ENCODE data around the gene DISC1. TPM values are rescaled to one million over a fixed set of nuclear protein-coding genes. Genes with fewer than 3 reads are reported as not detected.
A peak's percentile ranks its signal among the peaks of the same experiment; 100 is the strongest.

The DISC1 gene
- total RNA-seq, 1 experiment from 2014 or later = 13.5 TPM

GRCh38 chr1:231939118-231939517 is 312.5 kb downstream of the DISC1 start:
- H3K9me3 Mint-ChIP-seq (ENCODE audit: unreplicated experiment) = no peaks in the 10 kb centered on the region
- CTCF ChIA-PET = no interaction called here
- H3K9me3 ChIP-seq = no peaks in the 10 kb centered on the region
- no peak for DNase-seq
- no peak overlapping the region for H3K4me3 Mint-ChIP-seq (ENCODE audit: unreplicated experiment)
- intact Hi-C loops (cut with micrococcal nuclease; ENCODE audit: unreplicated experiment) = no loop called here
- H3K36me3 ChIP-seq (ENCODE audit: control insufficient read depth, insufficient read depth, low read length) = no peaks in the 10 kb centered on the region
- no peaks in the 10 kb centered on the region for H3K27me3 ChIP-seq (replicated peaks; ENCODE audit: control insufficient read depth, insufficient read depth, low read length)
- H3K4me1 ChIP-seq = peaks cover 6% of the 10 kb centered on the region
- H3K4me1 Mint-ChIP-seq (ENCODE audit: low read depth, unreplicated experiment) = peaks cover 18% of the 10 kb centered on the region
- BruUV-seq (replicated peaks) = no TSS peak
- H3K27ac Mint-ChIP-seq (ENCODE audit: unreplicated experiment) = no peak overlapping the region
- peaks cover 4% of the 10 kb centered on the region for H3K36me3 Mint-ChIP-seq (ENCODE audit: insufficient read depth, unreplicated experiment)
- no peak for TF ChIP-seq CTCF (IDR thresholded peaks at IDR 0.05; ENCODE audit: insufficient read depth in 1 of 2, low read depth in 1 of 2, low read length in 1 of 2, severe bottlenecking in 1 of 2, unreplicated experiment in 1 of 2)
- POLR2A ChIA-PET = no interaction called here
- H3K4me3 ChIP-seq (ENCODE audit: low read depth, low read length) = no peak overlapping the region
- H3K27me3 Mint-ChIP-seq (ENCODE audit: insufficient read depth, unreplicated experiment) = no peaks in the 10 kb centered on the region

GRCh38 chr1:231940116-231940515 is 313.5 kb downstream of the DISC1 start:
- no peak overlapping the region for H3K4me3 Mint-ChIP-seq (ENCODE audit: unreplicated experiment)
- peak overlapping the region; percentile 24 for H3K27ac Mint-ChIP-seq (ENCODE audit: unreplicated experiment)
- Histone ChIP-seq H3K4me3 (ENCODE audit: low read depth, low read length) (no peak overlapping the region), H3K9me3 (no peaks in the 10 kb centered on the region), H3K36me3 (ENCODE audit: control insufficient read depth, insufficient read depth, low read length) (no peaks in the 10 kb centered on the region), H3K27me3 (replicated peaks; ENCODE audit: control insufficient read depth, insufficient read depth, low read length) (no peaks in the 10 kb centered on the region), H3K4me1 (peaks cover under 1% of the 10 kb centered on the region; the same call in 1 of the 2 replicates)
- POLR2A ChIA-PET = no interaction called here
- intact Hi-C loops (cut with micrococcal nuclease; ENCODE audit: unreplicated experiment) = no loop called here
- CTCF ChIA-PET = no interaction called here
- H3K9me3 Mint-ChIP-seq (ENCODE audit: unreplicated experiment) = no peaks in the 10 kb centered on the region
- DNase-seq = no peak
- H3K4me1 Mint-ChIP-seq (ENCODE audit: low read depth, unreplicated experiment) = peaks cover 8% of the 10 kb centered on the region
- no peaks in the 10 kb centered on the region for H3K27me3 Mint-ChIP-seq (ENCODE audit: insufficient read depth, unreplicated experiment)
- BruUV-seq (replicated peaks) = no TSS peak
- no peak for TF ChIP-seq CTCF (IDR thresholded peaks at IDR 0.05; ENCODE audit: insufficient read depth in 1 of 2, low read depth in 1 of 2, low read length in 1 of 2, severe bottlenecking in 1 of 2, unreplicated experiment in 1 of 2)
- H3K36me3 Mint-ChIP-seq (ENCODE audit: insufficient read depth, unreplicated experiment) = peaks cover 7% of the 10 kb centered on the region

- Mint-ChIP-seq H3K27ac (ENCODE audit: unreplicated experiment) (peak overlapping the region; percentile 24), H3K4me1 (ENCODE audit: low read depth, unreplicated experiment) (peaks cover 6% of the 10 kb centered on the region), H3K36me3 (ENCODE audit: insufficient read depth, unreplicated experiment) (peaks cover 7% of the 10 kb centered on the region), H3K9me3 (ENCODE audit: unreplicated experiment) (no peaks in the 10 kb centered on the region), H3K4me3 (ENCODE audit: unreplicated experiment) (no peak overlapping the region), H3K27me3 (ENCODE audit: insufficient read depth, unreplicated experiment) (no peaks in the 10 kb centered on the region)
- Histone ChIP-seq H3K36me3 (ENCODE audit: control insufficient read depth, insufficient read depth, low read length) (no peaks in the 10 kb centered on the region), H3K4me1 (no peaks in the 10 kb centered on the region), H3K27me3 (replicated peaks; ENCODE audit: control insufficient read depth, insufficient read depth, low read length) (no peaks in the 10 kb centered on the region), H3K9me3 (no peaks in the 10 kb centered on the region), H3K4me3 (ENCODE audit: low read depth, low read length) (no peak overlapping the region)
- no peak for DNase-seq
- intact Hi-C loops (cut with micrococcal nuclease; ENCODE audit: unreplicated experiment) = no loop called here
- CTCF ChIA-PET = no interaction called here
- no TSS peak for BruUV-seq (replicated peaks)
- TF ChIP-seq CTCF (IDR thresholded peaks at IDR 0.05; ENCODE audit: insufficient read depth in 1 of 2, low read depth in 1 of 2, low read length in 1 of 2, severe bottlenecking in 1 of 2, unreplicated experiment in 1 of 2) = no peak
- POLR2A ChIA-PET = no interaction called here
These were observed 314.1 kb downstream of the DISC1 start for GRCh38 chr1:231940701-231941100.

Data from Caco-2 (cell line).